Activated gamma-delta T cell (primary cell): Measurements from ENCODE around the gene HHATL.

Experiments
- DNase-seq: peaks from one replicate; lab custom pipeline; 2025; lab: John Stamatoyannopoulos, UW

Gene HHATL

GRCh38 chr3:42698216-42698910, 4.2 kb downstream of the HHATL start:
- DNase-seq, result no peak

GRCh38 chr3:42697289-42698051, 5.1 kb downstream of the HHATL start:
- no peak for DNase-seq

GRCh38 chr3:42696356-42697288, 6.0 kb downstream of the HHATL start:
- no peak for DNase-seq

GRCh38 chr3:42694366-42694765, 8.2 kb downstream of the HHATL start:
- DNase-seq, result no peak

GRCh38 chr3:42693530-42693930, 9.1 kb downstream of the HHATL start:
- DNase-seq, result no peak

- DNase-seq, result no peak
These were observed 9.7 kb downstream of the HHATL start for GRCh38 chr3:42692667-42693529.

- no peak for DNase-seq
These were observed 10.6 kb downstream of the HHATL start for GRCh38 chr3:42691816-42692666.

- DNase-seq, result no peak
These were observed 11.6 kb downstream of the HHATL start for GRCh38 chr3:42690766-42691680.

- DNase-seq, result no peak
These were observed 12.4 kb downstream of the HHATL start for GRCh38 chr3:42690191-42690590.

GRCh38 chr3:42689421-42690014, 13.1 kb downstream of the HHATL start:
- no peak for DNase-seq

- DNase-seq, result no peak
These were observed 13.8 kb downstream of the HHATL start for GRCh38 chr3:42688487-42689420.

GRCh38 chr3:42688016-42688415, 14.6 kb downstream of the HHATL start:
- no peak for DNase-seq

- no peak for DNase-seq
These were observed 15.6 kb downstream of the HHATL start for GRCh38 chr3:42686832-42687650.

GRCh38 chr3:42685891-42686820, 16.4 kb downstream of the HHATL start:
- no peak for DNase-seq

GRCh38 chr3:42685363-42685881, 17.2 kb downstream of the HHATL start, which contains the start of gene KLHL40:
TSS of gene KLHL40 (plus strand) at chr3:42685537. CDS start at chr3:42685619, 82 bp downstream.
- DNase-seq, result no peak
